H4 (cell line): ENCODE data around the gene MAP2. TPM values are rescaled to one million over a fixed set of nuclear protein-coding genes. Genes with fewer than 3 reads are reported as not detected.

Experiments used
- DNase-seq: peaks from one replicate; pipeline ENCODE4 v3.0.0-alpha.2; 2015; ENCODE audit warnings: low spot score
- total RNA-seq: library from RNA; depleted of rRNA; stranded (reverse); fragments of >200 nt; shearing (Covaris generic); gene quantifications from 2 replicates; pipeline ENCODE4 v1.2.3, GENCODE V29; 2014

MAP2 gene
- total RNA-seq, 1 experiment from 2014 or later: 5.3 TPM

DNA sequence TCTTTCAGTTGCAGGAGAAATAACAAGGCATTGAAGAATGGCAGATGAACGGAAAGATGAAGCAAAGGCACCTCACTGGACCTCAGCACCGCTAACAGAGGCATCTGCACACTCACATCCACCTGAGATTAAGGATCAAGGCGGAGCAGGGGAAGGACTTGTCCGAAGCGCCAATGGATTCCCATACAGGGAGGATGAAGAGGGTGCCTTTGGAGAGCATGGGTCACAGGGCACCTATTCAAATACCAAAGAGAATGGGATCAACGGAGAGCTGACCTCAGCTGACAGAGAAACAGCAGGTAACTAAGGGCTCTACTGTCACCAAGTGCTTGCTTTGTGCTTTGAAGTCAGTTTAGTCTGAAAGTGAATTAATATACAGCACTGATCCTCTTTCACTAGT lies 229.3 kb downstream of the MAP2 start:
- no peak for DNase-seq

DNA sequence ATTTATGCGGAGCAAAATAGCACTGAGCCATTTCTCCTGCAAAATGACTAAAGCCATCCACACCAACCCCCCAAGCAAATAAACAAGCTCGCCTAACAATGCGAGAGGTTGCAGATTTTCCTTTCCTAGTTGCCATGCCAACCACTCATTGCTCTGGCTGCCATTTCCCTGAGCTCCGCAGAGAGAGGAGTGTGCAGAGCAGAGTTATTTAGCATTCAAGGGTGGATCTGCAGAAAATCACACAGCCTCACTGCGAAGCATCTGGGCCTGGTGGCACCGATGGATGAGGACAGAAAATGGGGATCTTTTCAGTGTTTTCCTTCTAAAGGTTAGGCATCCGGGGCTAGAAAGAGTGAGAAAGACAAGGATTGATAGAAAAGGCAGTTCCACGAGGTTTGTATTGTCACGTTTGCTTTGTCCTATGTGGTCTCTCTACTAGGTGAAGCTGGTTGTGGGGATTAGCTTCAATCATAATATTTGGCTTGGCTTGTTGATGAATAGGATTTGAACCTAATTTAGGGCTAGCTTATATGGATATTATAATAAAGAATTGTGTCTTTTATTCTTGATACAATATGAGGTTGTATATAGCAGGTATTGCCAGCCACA lies 237.5 kb downstream of the MAP2 start:
- peak; percentile 32 for DNase-seq

DNA sequence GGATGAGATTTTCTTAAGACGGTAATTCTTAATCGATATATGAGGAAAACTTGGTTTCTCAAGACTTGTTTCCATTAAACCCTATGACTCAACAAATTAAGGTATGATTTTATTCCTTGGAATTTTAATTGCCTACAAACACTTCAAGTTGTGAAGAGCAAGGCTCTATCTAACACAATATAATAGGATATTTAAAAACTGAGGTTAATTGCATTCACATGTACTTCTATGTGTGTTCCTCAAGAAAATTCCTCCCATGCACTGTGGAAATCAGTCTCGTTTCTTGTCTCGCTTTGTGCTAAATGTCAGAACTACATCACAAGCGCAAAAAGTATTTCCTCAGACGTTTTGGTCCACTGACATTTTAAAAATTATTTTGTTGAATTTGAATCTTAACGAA lies 238.2 kb downstream of the MAP2 start:
- DNase-seq: no peak

DNA sequence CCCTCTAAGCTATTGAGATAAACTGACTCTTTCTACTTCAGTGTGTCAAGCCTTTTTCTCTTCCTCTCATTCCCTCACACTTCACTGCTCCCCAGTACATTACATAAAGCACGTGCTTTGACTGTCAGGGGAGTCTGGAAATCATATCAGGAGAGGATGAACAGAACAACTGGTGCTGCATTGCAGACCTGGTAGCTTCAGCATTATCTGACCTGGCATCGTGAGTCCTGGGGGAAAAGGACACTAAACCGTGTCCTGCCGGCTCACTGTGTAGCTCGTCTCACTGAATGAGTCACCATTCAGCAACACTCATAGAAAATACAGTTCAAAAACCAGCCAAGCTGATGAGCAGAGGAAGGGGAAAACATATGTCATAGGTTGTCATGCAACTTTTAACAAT lies 239.3 kb downstream of the MAP2 start:
- DNase-seq: peak; percentile 19

DNA sequence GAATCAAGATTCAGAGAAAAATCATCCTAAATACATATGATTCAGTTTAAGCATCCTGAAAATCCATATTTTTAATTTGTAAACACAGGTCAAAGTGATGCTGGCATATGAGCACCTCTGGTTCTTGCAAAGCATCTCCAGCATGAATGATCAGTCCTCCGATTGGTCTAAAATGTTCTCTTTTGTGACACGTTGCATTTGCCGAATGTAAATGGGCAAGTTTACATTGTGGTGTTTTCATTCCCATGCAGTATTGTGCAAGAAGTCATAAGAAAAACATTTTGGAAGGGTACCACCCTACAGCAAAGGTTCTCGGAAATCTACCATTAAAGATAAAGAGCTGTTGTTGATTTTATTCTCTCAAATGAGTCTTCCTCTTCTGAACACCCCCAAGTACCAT lies 239.8 kb downstream of the MAP2 start:
- no peak for DNase-seq

DNA sequence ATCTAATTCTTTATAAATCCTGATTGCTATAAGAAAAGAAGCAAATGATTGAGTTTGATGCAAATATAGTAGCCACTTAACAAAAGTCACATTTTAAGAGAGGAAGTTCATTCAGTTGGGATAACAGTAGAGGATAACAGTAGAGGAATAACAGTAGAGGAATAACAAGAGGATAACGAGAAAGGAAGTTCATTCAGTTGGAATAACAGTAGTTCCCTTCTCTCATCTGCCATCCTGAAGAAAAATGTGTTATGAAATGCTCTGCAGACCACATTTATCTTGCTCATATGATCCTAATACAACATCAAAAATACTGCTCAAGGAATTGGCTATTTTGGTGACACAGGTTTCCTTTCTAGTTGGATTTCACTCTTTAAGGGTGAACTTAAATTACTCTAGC lies 242.4 kb downstream of the MAP2 start:
- no peak for DNase-seq

DNA sequence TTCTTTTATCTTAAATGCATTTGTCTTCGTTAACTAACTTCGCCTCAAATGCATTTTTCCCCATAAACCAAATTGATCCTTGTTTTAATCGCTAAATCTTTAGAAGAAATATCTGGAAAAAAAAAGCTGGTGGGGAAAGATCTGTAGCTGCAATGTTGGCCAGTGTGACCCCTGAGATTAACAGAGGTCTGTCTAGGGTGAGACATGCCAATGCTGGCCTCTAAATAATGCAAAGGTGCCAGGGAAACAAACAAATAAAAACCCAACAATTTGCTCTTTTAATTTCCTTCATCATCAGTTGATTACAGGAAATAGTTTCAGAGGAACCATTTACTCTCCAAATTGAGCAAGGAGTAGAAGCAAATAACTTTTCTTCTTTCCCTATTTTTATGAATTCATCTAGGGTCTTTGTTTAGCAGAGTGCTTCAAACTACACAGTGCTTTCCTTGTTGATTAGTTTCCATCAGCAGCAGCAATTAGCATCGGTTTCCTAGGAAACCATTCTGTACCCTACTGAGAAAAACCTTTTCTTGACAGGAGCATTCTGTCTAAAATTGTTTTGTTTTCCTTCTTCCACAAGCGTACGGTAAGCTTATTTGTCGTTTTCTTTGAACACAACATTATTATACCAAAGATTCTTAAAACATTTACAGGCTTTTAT lies 247.3 kb downstream of the MAP2 start:
- DNase-seq: no peak

DNA sequence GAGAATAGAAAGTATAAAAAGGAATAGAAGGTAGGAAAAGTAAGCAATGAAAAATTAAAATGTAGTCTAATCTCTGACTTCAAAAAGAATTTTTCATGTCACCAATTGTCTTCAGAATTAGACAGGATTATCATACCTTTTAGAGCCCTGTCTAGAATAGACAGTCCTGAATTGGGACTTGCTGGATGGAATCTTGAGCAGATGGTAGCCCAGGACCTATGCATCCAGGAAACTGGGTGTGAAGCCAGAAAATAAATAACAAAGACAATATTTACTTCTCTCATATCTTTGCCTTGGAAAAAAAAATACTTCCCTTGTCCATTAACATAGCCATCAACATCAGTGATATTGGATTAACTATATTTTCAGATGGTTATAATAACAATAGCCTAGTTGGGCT lies 250.0 kb downstream of the MAP2 start:
- DNase-seq: no peak

DNA sequence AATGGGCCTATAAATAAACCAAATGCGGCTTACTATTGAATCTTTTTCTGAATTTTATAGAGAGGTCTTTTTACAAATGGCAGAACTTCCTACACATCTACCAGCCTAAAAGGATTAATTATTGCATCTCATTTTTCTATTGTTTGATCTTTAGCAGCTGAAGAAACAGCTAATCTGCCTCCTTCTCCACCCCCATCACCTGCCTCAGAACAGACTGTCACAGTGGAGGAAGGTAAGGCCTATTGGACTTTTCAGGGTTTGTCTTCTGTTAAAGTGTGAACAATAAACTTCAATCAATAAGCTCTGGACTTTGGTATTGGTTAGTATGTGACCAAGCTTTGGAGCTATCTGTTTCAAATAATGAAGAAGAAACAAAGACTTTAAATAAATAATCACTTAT lies 256.7 kb downstream of the MAP2 start:
- DNase-seq: no peak

DNA sequence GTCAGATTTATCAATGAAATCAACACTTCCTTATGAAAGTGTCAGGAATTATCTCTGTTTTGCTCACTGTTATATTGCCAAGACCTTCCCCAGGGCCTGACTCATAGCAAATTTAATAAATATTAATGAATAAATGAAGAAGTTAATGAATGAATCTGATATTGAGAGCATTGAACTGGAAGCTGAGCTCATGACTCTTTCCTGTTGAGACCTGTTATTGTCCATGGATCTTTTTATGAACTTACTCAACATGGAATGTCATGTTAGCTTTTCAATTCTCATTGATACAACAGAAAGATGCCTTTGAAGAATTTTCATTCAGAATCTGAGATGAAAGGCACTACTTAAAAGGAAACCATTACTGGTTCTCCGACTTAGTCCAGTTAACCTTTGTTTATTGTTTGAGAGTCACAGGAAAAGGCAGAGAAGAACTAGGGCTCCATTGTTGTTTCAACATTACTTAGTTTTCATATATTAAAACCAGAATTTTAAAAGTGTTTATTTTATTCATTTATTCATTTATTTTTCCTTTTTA lies 257.4 kb downstream of the MAP2 start:
- DNase-seq: no peak

DNA sequence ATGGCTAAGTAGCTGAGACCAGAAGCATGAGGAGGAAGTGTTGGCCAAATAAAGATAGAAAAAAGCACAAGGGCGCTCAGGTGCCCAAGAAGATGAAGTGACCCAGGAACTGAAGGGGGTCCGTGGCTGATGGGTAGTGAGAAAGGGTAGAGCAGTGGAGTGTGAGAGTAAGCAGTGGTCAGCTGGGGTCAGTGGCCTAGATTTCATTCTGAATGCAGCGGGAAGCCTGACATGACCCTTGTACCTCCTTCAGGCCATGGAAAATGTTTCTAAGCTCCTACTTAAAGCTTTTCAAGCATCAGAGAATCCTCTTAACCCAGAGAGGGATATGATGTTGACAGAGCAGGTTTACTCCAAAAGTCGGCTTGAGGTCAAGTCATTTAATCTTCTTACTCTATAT lies 258.8 kb downstream of the MAP2 start:
- DNase-seq: no peak

DNA sequence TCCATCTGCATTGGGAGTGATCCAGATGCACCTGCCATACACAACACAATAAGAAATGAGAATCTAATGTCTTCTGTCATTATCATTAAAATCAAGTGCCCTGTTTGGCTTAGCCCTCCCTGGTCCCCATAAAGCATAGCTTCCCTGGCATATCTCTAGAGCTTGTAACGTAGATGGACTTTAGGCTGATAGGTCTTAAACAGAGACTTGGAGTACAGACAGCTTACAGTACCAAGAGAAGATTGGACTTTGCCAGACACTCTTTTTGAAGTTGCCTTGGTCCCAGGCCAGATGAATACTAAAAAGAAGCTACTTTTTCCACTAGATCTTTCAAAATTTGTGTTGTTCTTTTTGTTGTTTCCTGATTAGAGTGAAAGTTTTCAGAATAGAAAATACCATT lies 261.5 kb downstream of the MAP2 start:
- no peak for DNase-seq

DNA sequence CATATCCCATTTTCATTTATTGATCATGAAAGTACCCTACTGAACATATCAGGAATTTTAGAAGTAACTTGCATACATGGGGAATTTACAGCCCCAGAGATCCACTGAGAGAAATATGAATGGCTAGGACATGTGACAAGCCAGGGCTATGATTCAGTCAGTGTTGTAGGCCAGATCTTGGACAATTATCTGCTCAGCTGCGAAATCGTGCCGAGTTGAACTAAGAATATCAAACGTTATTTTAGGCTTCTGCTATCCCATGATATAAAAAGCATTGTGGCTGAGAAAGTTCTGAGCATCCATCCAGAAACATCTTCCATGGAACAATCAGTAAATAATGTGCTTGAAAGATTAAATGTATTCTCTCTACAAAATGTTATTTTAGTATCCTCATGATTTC lies 262.1 kb downstream of the MAP2 start:
- no peak for DNase-seq

DNA sequence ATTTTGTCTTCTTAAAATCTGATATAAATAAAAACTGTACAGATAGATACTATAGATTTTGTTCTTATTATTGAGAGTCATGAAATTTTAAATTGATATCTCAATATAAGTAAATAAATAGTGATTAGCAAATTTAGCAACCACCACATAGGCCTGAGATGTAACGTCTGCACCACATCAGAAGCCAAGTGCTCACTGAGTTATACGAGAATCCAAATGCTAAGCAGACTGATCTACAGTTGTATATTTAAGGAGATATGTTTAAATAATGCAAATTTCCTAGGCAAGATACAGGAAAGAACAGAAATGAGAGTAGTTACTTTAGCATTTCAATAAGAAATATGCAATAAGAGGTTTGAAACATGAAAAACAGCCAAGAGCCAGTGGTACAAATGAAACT lies 262.6 kb downstream of the MAP2 start:
- DNase-seq: no peak

DNA sequence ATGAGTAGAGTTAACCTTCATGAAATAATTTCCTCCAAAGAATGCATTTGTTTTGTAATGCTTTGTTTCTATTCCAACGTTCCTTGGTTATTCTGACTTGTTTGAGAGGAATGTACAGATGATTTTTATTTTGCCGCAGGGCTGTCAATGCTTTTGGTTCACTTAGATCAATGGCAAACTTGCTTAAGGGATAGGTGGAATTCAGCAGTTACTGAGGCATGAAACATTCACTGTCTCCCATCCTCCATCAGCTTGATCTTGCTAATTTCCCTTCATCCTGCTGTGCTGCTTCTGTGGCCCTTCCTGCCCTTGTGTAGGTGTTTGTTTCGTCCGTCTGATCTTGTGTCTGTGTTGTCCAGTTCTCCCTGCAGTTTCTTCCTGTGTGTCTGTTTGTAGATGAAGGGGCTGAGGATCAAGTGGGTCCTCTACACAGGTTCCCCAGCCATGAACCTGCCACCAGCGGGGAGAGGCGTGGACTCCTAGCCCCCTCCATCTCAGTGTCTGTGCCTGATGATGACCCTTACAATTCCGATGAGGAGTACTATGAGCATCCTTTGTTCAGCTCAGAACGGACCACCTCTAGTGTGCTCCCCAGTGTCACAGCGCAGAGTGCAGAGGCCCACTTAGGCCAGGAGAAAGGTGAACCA lies 263.6 kb downstream of the MAP2 start:
- no peak for DNase-seq

DNA sequence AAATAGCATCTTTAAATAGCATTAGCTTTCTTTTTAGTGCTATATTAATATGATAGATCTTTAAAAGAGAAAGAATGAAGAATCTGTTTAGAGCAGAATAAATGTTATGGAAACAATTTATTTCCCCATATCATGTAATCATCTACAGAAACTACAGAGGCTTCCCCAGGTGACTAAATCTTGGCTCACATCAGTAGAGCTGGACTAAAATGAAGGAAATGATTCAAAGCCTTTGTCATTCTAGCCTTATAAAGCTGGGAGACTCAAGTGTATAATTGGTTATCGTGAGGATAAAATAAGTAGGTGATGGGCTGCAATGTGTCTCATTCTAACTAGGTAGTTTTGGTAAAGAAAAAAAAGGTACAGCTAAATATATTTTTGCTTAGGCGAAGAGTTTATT lies 264.5 kb downstream of the MAP2 start:
- no peak for DNase-seq

DNA sequence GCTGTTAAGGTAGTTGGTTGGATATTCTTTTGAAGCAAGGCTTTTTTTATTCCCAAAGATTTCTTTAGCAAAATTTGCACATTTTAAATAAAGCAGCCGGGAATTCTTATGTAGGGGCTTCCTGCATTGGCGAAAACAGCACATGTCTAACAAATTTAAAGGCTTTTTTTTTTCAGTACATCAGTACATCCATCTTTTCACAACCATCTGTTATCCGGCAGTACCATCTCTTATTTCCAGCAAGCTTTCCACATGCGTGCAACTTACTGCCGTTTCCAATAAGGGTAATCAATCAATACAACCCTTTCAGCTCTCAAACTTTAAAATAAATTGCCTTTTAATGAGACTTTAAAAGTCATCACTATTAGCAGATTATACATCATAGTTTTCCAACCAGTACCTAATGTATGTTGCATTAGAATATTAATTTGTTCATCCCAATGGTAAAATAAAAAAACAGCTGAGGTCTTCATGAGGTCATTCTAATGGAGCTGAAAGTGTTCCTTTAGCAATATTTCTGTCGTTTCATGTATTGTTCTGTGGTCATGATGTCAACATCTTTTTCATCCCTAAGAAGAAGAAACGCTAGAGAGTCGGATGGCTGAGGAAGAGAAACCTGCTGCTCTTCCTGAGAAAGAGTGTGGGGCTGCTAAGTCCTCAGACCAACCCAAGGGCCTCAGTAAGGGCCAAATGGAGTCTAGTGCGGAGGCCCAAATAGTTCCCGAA lies 266.3 kb downstream of the MAP2 start:
- no peak for DNase-seq

DNA sequence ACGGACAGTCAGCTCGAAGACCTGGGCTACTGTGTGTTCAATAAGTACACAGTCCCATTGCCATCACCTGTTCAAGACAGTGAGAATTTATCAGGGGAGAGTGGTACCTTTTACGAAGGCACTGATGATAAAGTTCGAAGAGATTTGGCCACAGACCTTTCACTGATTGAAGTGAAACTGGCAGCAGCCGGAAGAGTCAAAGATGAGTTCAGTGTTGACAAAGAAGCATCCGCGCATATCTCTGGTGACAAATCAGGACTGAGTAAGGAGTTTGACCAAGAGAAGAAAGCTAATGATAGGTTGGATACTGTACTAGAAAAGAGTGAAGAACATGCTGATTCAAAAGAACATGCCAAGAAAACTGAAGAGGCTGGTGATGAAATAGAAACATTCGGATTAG lies 270.9 kb downstream of the MAP2 start:
- DNase-seq: no peak

DNA sequence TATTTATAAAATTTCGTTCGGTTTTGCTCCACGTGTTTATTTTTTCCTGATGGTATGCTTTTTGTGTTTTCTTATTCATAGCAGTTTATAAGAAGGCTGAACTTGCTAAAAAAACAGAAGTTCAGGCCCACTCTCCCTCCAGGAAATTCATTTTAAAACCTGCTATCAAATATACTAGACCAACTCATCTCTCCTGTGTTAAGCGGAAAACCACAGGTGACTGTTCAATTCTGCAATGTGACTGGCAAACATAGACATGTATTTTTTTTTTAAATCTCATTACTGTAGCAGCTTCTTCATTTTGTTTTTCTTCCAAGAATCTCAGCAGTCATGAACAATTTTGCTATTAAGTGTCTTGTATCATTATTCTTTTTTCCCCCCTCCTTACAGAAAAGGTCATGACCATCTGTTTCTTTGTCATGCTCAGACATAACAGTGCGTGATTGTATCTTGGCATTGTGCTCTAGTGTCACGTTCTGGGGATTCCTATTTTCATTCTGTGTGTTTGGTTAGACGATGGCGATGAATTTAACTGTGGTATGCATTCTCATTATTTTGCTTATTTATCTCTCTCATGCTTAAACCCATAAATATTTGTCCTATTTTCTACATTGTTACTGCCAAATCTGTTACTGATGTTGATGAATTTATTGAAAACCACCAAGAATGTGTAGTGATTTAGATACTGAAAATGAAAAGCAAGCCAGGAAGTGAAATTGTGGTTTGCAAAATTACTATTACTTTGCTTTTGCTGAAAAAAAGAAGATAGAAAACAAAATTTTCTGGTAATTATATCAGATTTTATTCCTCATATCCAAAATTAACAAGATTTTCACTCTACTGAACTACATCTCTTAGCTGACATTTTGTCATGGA lies 273.2 kb downstream of the MAP2 start:
- no peak for DNase-seq

DNA sequence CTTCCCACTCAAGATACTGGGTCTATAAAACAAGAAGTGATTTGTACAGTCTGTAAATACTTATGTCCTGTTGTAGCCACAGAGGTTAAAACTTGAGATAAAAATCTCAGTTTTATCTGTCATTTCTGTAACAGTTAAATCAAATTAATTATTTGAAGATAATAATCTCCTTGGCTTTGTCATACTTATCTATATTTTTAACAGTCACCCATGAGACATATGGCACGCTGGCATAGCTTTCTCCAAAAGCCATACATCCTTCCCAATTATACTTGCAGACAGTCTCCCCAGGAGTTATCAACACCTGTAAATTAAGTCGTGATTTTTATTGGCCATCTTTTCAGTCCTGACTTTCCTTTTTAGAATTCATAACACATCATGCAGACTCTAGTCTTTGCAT lies 278.9 kb downstream of the MAP2 start:
- no peak for DNase-seq

DNA sequence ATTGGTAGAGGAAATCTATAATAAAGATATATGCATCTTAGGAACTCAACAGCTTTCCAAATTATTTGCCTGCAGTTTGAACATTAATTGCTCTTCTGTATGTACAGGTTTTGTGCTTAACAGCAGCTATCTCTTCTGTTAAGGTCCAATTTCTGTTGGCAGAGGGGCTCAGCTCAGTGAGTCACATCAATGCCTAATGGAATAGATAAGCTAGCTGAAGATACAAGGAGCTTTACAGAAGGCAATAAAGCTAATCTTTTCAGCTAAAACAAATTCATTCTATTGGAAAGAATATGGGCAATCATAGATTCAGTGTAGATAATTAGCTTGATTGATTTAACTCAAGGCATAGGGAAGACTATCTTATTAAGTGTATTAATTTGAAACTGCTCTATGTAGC lies 289.4 kb downstream of the MAP2 start:
- DNase-seq: no peak

DNA sequence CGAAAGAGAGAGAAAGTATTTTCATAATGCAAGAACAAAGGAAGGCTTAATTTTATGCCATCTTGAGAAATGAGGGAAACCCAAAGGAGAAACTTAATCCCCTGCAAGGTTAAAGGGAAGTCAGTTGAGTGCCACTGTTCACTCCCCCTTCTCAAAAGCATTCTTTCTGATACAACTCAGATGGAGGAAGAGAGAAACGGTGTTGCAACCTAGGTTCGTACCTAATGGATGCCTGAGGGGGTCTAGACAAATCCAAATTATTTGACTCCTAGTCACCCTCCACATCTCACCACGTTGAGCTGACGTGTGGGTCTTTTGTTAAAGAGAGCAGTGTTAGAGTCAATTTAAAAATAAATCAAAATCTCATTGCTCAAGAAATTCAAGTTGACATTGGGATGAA lies 295.2 kb downstream of the MAP2 start:
- no peak for DNase-seq
